GM12874 (cell line): ENCODE data around the gene GPC5.

Source experiments
- CTCF ChIP-seq: IDR thresholded peaks from 2 replicates; pipeline ENCODE4 v1.5.1; 2011; ENCODE audit warnings: low read depth, mild to moderate bottlenecking, control low read depth, low read length, moderate library complexity; ENCODE audit not compliant: insufficient read depth

Gene GPC5

GRCh38 chr13:92805766-92806165, 1407.3 kb downstream of the GPC5 start:
- TF ChIP-seq CTCF: no peak

- no peak for TF ChIP-seq CTCF
These were observed 1407.8 kb downstream of the GPC5 start for GRCh38 chr13:92806215-92806614.

- no peak for TF ChIP-seq CTCF
These were observed 1408.9 kb downstream of the GPC5 start for GRCh38 chr13:92807353-92807752.

- TF ChIP-seq CTCF: no peak
These were observed 1409.5 kb downstream of the GPC5 start for GRCh38 chr13:92807966-92808365.

GRCh38 chr13:92821324-92821723, 1422.9 kb downstream of the GPC5 start:
- no peak for TF ChIP-seq CTCF

GRCh38 chr13:92823059-92823458, 1424.6 kb downstream of the GPC5 start:
- no peak for TF ChIP-seq CTCF

- no peak for TF ChIP-seq CTCF
These were observed 1427.6 kb downstream of the GPC5 start for GRCh38 chr13:92825938-92826596.

- TF ChIP-seq CTCF: no peak
These were observed 1429.1 kb downstream of the GPC5 start for GRCh38 chr13:92827503-92827902.
